Adrenal gland (tissue), 12 donors: ENCODE measurements around the gene ATRN. TPM values are rescaled to one million over a fixed set of nuclear protein-coding genes. Genes with fewer than 3 reads are reported as not detected.

Source experiments
- DNase-seq, 7 donors: peaks; one replicate each; pipeline ENCODE4 v3.0.0-alpha.2; 2019 to 2020
- H3K27ac ChIP-seq, 5 donors: fragments of 200-600 bp; sonication (generic) in 4 of 5; 1 replicate in 3 of 5; 2 replicates in 2 of 5; pipeline versions ENCODE4 v1.5.1 to v1.8.0; 2016 to 2020; ENCODE audit warnings: mild to moderate bottlenecking in 1 of 5
- H3K27me3 ChIP-seq: fragments of 200-600 bp; 2 replicates; pipeline ENCODE4 v1.8.0; 2021
- H3K36me3 ChIP-seq, 2 donors: fragments of 200-600 bp; replicated peaks in 1 of 2; 1 replicate in 1 of 2; 2 replicates in 1 of 2; pipeline versions ENCODE4 v1.5.1 to v1.8.0; 2018 to 2022
- H3K4me1 ChIP-seq, 2 donors: fragments of 200-600 bp; replicated peaks in 1 of 2; 1 replicate in 1 of 2; 2 replicates in 1 of 2; pipeline versions ENCODE4 v1.5.1 to v1.8.0; 2018 to 2021
- H3K4me3 ChIP-seq, 4 donors: fragments of 200-600 bp; sonication (generic) in 3 of 4; one replicate each; pipeline ENCODE4 v1.5.1; 2016 to 2018
- H3K9me3 ChIP-seq, 3 donors: fragments of 200-600 bp; sonication (generic) in 1 of 3; replicated peaks in 1 of 3; 1 replicate in 2 of 3; 2 replicates in 1 of 3; pipeline versions ENCODE4 v1.5.1 to v1.8.0; 2016 to 2021
- POLR2A ChIP-seq, 2 donors: fragments of 450-650 bp; IDR thresholded peaks; one replicate each; pipeline ENCODE4 v1.6.1; 2017; ENCODE audit warnings: antibody characterized with exemption in 2 of 2, mild to moderate bottlenecking in 2 of 2, moderate library complexity in 1 of 2
- WGBS, 4 donors: extraction: QIAGEN DNeasy Blood & Tissue Kit in 2 of 4; methylation state at CpG; one replicate each; pipeline versions ENCODE4 v1.1.5 to v1.1.7; 2013 to 2017; 5-methylcytosine and 5-hydroxymethylcytosine counted together
- intact Hi-C, 2 donors: fragments of 100-400 bp; cut with DNase I; formaldehyde crosslinking; loops; one replicate each; pipeline versions ENCODE4 v1.14.1 to v1.15.0; 2022 to 2023
- polyA plus RNA-seq, 3 donors: library from polyadenylated mRNA; stranded (reverse); fragments of 200-250 nt in 2 of 3; fragments of 350-450 nt in 1 of 3; fragmentation: Illumina TruSeq in 1 of 3; extraction: RNeasy Lipid Tissue Mini Kit (QIAGEN cat#74804) in 1 of 3; gene quantifications; one replicate each; pipeline ENCODE4 v1.2.3, GENCODE V29; 2013 to 2014
- total RNA-seq, 9 donors: library from RNA; depleted of rRNA in 4 of 9; stranded (reverse); fragments of >200 nt in 4 of 9; fragments of 120-200 nt in 1 of 9; fragmentation: NEBNext Ultra II Directional in 1 of 9; extraction: Animal tissue kit (Norgen Biotek cat#: 25700) in 1 of 9; gene quantifications; one replicate each; pipeline versions ENCODE4 v1.1.0 to v1.2.4, GENCODE V29; 2013 to 2023
- TF ChIP-seq, protein P1 (sequence below), 6 experiments: fragments of 450-650 bp in 4 of 6; fragments of 200-600 bp in 2 of 6; sonication (generic) in 1 of 6; IDR thresholded peaks; 1 replicate in 5 of 6; 2 replicates in 1 of 6; pipeline versions ENCODE4 v1.5.1 to v1.8.0; 2016 to 2021; ENCODE audit warnings: antibody characterized with exemption in 6 of 6, mild to moderate bottlenecking in 2 of 6, moderate library complexity in 1 of 6
- donor health status: healthy with polysubstance abuse.
- donor health status: Bipolar disorder and iron deficiency.
- donor health status: DM: yes; HTN: yes; CAD: no.
- donor health status: DM: no; HTN: no; CAD: no.
- donor health status: DM: no; HTN: no; CAD: no.
- donor health status: DM: yes; HTN: yes; CAD: no.

Gene ATRN
- total and polyA plus RNA-seq, 12 donors, result 6.2 to 81.1 (median 51.6) TPM

DNA sequence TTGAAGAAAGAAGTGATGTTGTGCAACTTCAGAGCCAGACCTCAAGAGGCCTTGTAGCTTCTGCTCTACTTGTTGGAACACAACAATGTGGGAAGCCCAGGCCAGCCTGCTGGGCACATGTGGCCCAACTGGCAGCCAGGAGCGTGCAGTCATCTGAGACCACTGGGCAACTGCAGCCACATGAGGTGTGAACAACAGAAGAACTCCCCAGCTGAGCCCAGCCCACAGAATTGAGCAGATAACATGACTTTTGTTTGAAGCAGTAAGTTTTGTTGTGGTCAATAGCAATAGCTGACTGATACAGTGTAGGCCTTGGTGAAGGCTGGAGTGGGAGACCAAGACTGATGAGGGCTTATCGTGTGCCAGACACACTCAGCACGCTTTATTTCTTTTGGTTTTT, 219.6 kb downstream of the ATRN start:
- intact Hi-C loops, result no loop called here
- WGBS, 4 donors, result 93 to 98% (median 95%) methylated on average over 2 to 3 of the region's 3 CpGs
- Histone ChIP-seq H3K27me3 (no peaks in the 10 kb centered on the region), H3K4me1 (no peaks in the 10 kb centered on the region), H3K9me3 (no peaks in the 10 kb centered on the region), H3K4me3 (no peak overlapping the region), H3K36me3 (no peaks in the 10 kb centered on the region), H3K27ac (no peak overlapping the region)
- no peak for DNase-seq
- TF ChIP-seq, protein P1, sequence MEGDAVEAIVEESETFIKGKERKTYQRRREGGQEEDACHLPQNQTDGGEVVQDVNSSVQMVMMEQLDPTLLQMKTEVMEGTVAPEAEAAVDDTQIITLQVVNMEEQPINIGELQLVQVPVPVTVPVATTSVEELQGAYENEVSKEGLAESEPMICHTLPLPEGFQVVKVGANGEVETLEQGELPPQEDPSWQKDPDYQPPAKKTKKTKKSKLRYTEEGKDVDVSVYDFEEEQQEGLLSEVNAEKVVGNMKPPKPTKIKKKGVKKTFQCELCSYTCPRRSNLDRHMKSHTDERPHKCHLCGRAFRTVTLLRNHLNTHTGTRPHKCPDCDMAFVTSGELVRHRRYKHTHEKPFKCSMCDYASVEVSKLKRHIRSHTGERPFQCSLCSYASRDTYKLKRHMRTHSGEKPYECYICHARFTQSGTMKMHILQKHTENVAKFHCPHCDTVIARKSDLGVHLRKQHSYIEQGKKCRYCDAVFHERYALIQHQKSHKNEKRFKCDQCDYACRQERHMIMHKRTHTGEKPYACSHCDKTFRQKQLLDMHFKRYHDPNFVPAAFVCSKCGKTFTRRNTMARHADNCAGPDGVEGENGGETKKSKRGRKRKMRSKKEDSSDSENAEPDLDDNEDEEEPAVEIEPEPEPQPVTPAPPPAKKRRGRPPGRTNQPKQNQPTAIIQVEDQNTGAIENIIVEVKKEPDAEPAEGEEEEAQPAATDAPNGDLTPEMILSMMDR (IDR thresholded peaks at IDR 0.05), result no peak
- no peak for TF ChIP-seq POLR2A (IDR thresholded peaks at IDR 0.05)

DNA sequence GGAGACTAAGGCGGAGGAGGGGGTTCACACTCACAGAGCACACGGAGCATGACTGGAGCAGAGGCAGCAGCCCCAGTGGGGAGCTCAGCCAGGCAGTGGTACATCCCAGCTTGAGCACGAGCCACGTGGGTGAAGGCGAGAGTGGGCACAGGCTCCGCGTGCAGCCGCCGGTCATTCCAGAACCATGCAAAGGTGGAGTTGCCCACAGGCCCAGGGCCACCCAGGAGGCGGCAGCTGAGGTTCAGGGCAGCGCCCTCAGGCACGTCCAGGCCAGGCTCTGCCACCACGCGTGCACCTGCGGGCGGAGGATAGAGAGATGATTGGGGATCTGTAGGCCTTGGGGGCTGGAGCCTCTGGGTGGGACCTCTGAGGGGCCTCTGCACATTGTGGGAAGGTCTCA, 220.5 kb downstream of the ATRN start:
- no peaks in the 10 kb centered on the region for H3K4me1 ChIP-seq
- intact Hi-C loops, result no loop called here
- H3K27ac ChIP-seq, result no peak overlapping the region
- H3K36me3 ChIP-seq, result no peaks in the 10 kb centered on the region
- H3K9me3 ChIP-seq, result no peaks in the 10 kb centered on the region
- DNase-seq, result no peak
- no peak overlapping the region for H3K4me3 ChIP-seq
- WGBS, 4 donors, result 91 to 96% (median 95%) methylated on average over 15 to 16 of the region's 16 CpGs
- TF ChIP-seq POLR2A (IDR thresholded peaks at IDR 0.05), result no peak
- TF ChIP-seq, protein P1 (IDR thresholded peaks at IDR 0.05), result no peak
- no peaks in the 10 kb centered on the region for H3K27me3 ChIP-seq

GRCh38 chr20:3691897-3692296, 221.1 kb downstream of the ATRN start:
- Histone ChIP-seq H3K4me3 (no peak overlapping the region), H3K9me3 (no peaks in the 10 kb centered on the region), H3K27ac (no peak overlapping the region), H3K27me3 (no peaks in the 10 kb centered on the region), H3K4me1 (no peaks in the 10 kb centered on the region), H3K36me3 (no peaks in the 10 kb centered on the region)
- intact Hi-C loops, result no loop called here
- WGBS, 4 donors, result 87 to 95% (median 94%) methylated on average over 9 of the region's 9 CpGs; no CpG with 5 or more reads in 1 of the 4 donors
- TF ChIP-seq, protein P1 (IDR thresholded peaks at IDR 0.05), result no peak
- no peak for TF ChIP-seq POLR2A (IDR thresholded peaks at IDR 0.05)
- DNase-seq, result no peak

DNA sequence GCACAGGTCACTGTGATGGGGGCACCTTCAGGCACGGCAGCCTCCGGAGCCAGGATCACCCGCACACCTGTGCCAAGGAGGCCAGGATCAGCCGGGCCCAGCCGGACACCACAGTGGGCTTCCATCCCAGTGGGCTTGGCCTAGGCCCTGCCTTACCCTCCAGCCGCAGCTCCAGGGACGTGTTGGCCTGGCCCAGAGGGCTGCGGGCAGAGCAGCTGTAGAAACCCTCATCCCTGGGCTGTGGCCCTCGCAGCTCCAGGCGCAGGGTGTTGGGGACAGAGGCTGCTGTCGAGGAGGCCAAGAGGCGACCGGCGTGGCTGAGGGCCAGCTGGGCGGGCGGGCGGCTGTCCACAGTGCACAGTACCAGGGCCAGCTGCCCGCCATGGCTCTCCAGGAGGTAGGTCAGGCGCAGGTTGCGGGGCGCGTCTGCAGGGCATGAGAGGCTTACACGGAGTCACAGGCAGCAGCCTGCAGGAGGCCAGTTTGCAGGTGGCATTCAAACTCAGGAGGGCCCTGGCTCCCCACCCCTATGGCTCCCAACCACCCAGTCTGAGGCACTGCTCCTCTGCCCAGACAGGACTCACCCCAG, 222.0 kb downstream of the ATRN start:
- no peaks in the 10 kb centered on the region for H3K36me3 ChIP-seq
- H3K27ac ChIP-seq, result no peak overlapping the region
- no peak for DNase-seq
- H3K9me3 ChIP-seq, result no peaks in the 10 kb centered on the region
- no peak for TF ChIP-seq POLR2A (IDR thresholded peaks at IDR 0.05)
- TF ChIP-seq, protein P1 (IDR thresholded peaks at IDR 0.05), result no peak
- no peaks in the 10 kb centered on the region for H3K27me3 ChIP-seq
- no peak overlapping the region for H3K4me3 ChIP-seq
- intact Hi-C loops, result no loop called here
- 89 to 94% (median 91%) methylated on average over 13 to 23 of the region's 23 CpGs for WGBS, 4 donors
- H3K4me1 ChIP-seq, result no peaks in the 10 kb centered on the region
